22Rv1 (cell line): ENCODE measurements around the gene DAO.
"Not testable (repeated sequence)": the region's sequence is repeated elsewhere in the genome, so short reads cannot be mapped to it uniquely, and the experiment has no call there.

ENCODE experiments used
- H3K27ac ChIP-seq: fragments of 450-650 bp; 2 replicates; pipeline ENCODE4 v1.5.1; 2017
- CTCF ChIP-seq: fragments of 450-650 bp; IDR thresholded peaks from 2 replicates; pipeline ENCODE4 v1.5.1; 2017; ENCODE audit warnings: mild to moderate bottlenecking
- ZFX ChIP-seq: fragments of 450-650 bp; IDR thresholded peaks from 2 replicates; pipeline ENCODE4 v1.6.1; 2017; ENCODE audit warnings: antibody characterized with exemption, borderline replicate concordance

Gene DAO

GRCh38 chr12:108862588-108862959 is 17.3 kb upstream of the DAO start:
- no peak for TF ChIP-seq ZFX
- no peak for TF ChIP-seq CTCF
- no peak overlapping the region for H3K27ac ChIP-seq

GRCh38 chr12:108865169-108865568 is 14.7 kb upstream of the DAO start:
- no peak overlapping the region for H3K27ac ChIP-seq
- TF ChIP-seq ZFX (no peak), CTCF (no peak)

- not testable (repeated sequence) for H3K27ac ChIP-seq
Observed at GRCh38 chr12:108866083-108866482, 13.8 kb upstream of the DAO start.

- H3K27ac ChIP-seq: no peak overlapping the region
- TF ChIP-seq CTCF (no peak), ZFX (no peak)
Observed at GRCh38 chr12:108868781-108869180, 11.1 kb upstream of the DAO start.

- H3K27ac ChIP-seq: no peak overlapping the region
- no peak for TF ChIP-seq CTCF
- TF ChIP-seq ZFX: no peak
Observed at GRCh38 chr12:108875280-108875679, 4.6 kb upstream of the DAO start.

- no peak for TF ChIP-seq CTCF
- H3K27ac ChIP-seq: no peak overlapping the region
Observed at GRCh38 chr12:108875682-108876361, 4.1 kb upstream of the DAO start.

- H3K27ac ChIP-seq: no peak overlapping the region
- TF ChIP-seq CTCF: no peak
- TF ChIP-seq ZFX: no peak
Observed at GRCh38 chr12:108876550-108876949, 3.3 kb upstream of the DAO start.

- no peak overlapping the region for H3K27ac ChIP-seq
- TF ChIP-seq ZFX (no peak), CTCF (no peak)
Observed at GRCh38 chr12:108881953-108882352, 2.1 kb downstream of the DAO start.
